K562 (cell line): ENCODE results near the gene ACY1. TPM values are rescaled to one million over a fixed set of nuclear protein-coding genes. Genes with fewer than 3 reads are reported as not detected.
A peak's percentile ranks its signal among the peaks of the same experiment; 100 is the strongest.

Experiments
- ATAC-seq: fragments of 200-7000 bp; cut with Tn5 transposase; 3 replicates; pipeline ENCODE4 v1.9.1; 2020; ENCODE audit warnings: moderate library complexity
- BruUV-seq: library from RNA; stranded (reverse); fragments of 400-500 nt; replicated peaks from 2 replicates; lab custom pipeline; 2021; lab: Mats Ljungman, UMichigan
- CTCF ChIA-PET: fragments of 300-600 bp; formaldehyde crosslinking; extraction: SDS; loops from one replicate; lab custom pipeline; 2021; ENCODE audit warnings: low intra/inter-chr PET ratio; lab: Yijun Ruan, JAX
- POLR2A ChIA-PET: fragments of 300-600, 350-650 bp; sonication (Branson Sonifier 250); formaldehyde crosslinking; extraction: SDS; loops from one replicate; lab custom pipeline; 2021; ENCODE audit warnings: antibody characterized with exemption, inconsistent platforms; lab: Yijun Ruan, JAX
- DNase-seq, 4 experiments: peaks; one replicate each; pipeline versions ENCODE4 v3.0.0 to v3.0.0-alpha.2; 2011 to 2018; ENCODE audit warnings: low spot score in 3 of 4, mixed read lengths in 3 of 4; ENCODE audit errors: extremely low read depth in 1 of 4
- FAIRE-seq: peaks from 2 replicates; lab custom pipeline; 2011; peaks lifted over from hg19 to GRCh38; lab: Jason Lieb, UNC
- H2AFZ ChIP-seq: 2 replicates; pipeline ENCODE4 v1.6.0; 2011; ENCODE audit warnings: low read depth, low read length, control low read depth, inconsistent platforms
- H3K27ac ChIP-seq: fragments of 200-600 bp; 3 replicates; pipeline ENCODE4 v1.8.0; 2011; ENCODE audit warnings: low read depth, mild to moderate bottlenecking, control low read depth, inconsistent platforms, low read length, moderate library complexity, mixed read lengths; ENCODE audit errors: extremely low read depth
- H3K27me3 ChIP-seq, 2 experiments: fragments of 300-600 bp in 1 of 2; 2 replicates in 1 of 2; 3 replicates in 1 of 2; pipeline versions ENCODE4 v1.6.0 to v1.8.0; 2011; ENCODE audit warnings: inconsistent platforms in 2 of 2, low read length in 2 of 2, mild to moderate bottlenecking in 1 of 2, mixed read lengths in 1 of 2, moderate library complexity in 1 of 2; ENCODE audit not compliant: control insufficient read depth in 2 of 2, insufficient read depth in 2 of 2
- H3K36me3 ChIP-seq: fragments of 300-600 bp; 3 replicates; pipeline ENCODE4 v1.8.0; 2011; ENCODE audit warnings: mild to moderate bottlenecking, low read length, inconsistent platforms; ENCODE audit not compliant: control insufficient read depth, insufficient read depth
- H3K4me1 ChIP-seq, 2 experiments: fragments of 200-600 bp in 1 of 2; replicated peaks in 1 of 2; 2 replicates in 1 of 2; 3 replicates in 1 of 2; pipeline versions ENCODE4 v1.5.1 to v1.8.0; 2011; ENCODE audit warnings: inconsistent platforms in 2 of 2, low read length in 2 of 2, mild to moderate bottlenecking in 1 of 2, mixed read lengths in 1 of 2, moderate library complexity in 1 of 2; ENCODE audit not compliant: control insufficient read depth in 2 of 2, insufficient read depth in 2 of 2
- H3K4me2 ChIP-seq: 2 replicates; pipeline ENCODE4 v1.6.1; 2011; ENCODE audit warnings: low read length, control low read depth, inconsistent platforms, mixed read lengths; ENCODE audit not compliant: insufficient read depth
- H3K4me3 ChIP-seq: fragments of 200-600 bp; sonication (generic), shearing (Covaris generic); 2 replicates; pipeline ENCODE4 v1.5.1; 2016; ENCODE audit warnings: control low read depth, inconsistent platforms
- H3K79me2 ChIP-seq: fragments of 200-600 bp; 3 replicates; pipeline ENCODE4 v1.8.0; 2011; ENCODE audit warnings: low read length, inconsistent platforms; ENCODE audit not compliant: control insufficient read depth, insufficient read depth
- H3K9ac ChIP-seq, 2 experiments: 2 replicates each; pipeline versions ENCODE4 v1.6.0 to v1.6.1; 2011; ENCODE audit warnings: low read depth in 2 of 2, low read length in 2 of 2, control low read depth in 1 of 2, inconsistent platforms in 1 of 2, mild to moderate bottlenecking in 1 of 2, mixed read lengths in 1 of 2; ENCODE audit not compliant: insufficient read depth in 1 of 2
- H3K9me1 ChIP-seq: one replicate; pipeline ENCODE4 v1.6.0; 2011; ENCODE audit warnings: inconsistent platforms, mild to moderate bottlenecking, low read length, moderate library complexity; ENCODE audit not compliant: control insufficient read depth, insufficient read depth
- H3K9me3 ChIP-seq: replicated peaks from 2 replicates; pipeline ENCODE4 v1.5.1; 2011; ENCODE audit warnings: low read depth, low read length, inconsistent platforms; ENCODE audit not compliant: control insufficient read depth, insufficient read depth
- H4K20me1 ChIP-seq: replicated peaks from 2 replicates; pipeline ENCODE4 v1.6.1; 2011; ENCODE audit warnings: low read length, inconsistent platforms, mixed read lengths; ENCODE audit not compliant: control insufficient read depth, insufficient read depth
- HMG20A ChIP-seq: fragments of 450-650 bp; formaldehyde crosslinking; conservative IDR thresholded peaks from 2 replicates; pipeline ENCODE4 v1.4.0; 2020; ENCODE audit warnings: mild to moderate bottlenecking, mixed read lengths
- POLR2B ChIP-seq: fragments of 450-650 bp; IDR thresholded peaks from 2 replicates; pipeline ENCODE4 v1.6.1; 2018; ENCODE audit warnings: low read depth; ENCODE audit not compliant: partially characterized antibody
- SIX5 ChIP-seq, 2 experiments: IDR thresholded peaks; 2 replicates each; pipeline ENCODE4 v1.6.1; 2011; ENCODE audit warnings: low read length in 2 of 2, borderline replicate concordance in 1 of 2, low read depth in 1 of 2, mild to moderate bottlenecking in 1 of 2, moderate library complexity in 1 of 2; ENCODE audit not compliant: insufficient read depth in 1 of 2
- SREBF2 ChIP-seq: sonication (generic); formaldehyde crosslinking; IDR thresholded peaks from 2 replicates; pipeline ENCODE4 v1.4.0; 2020; ENCODE audit warnings: mild to moderate bottlenecking, missing genetic modification reagents
- SRF ChIP-seq, 2 experiments: fragments of 250-450, 450-650 bp in 1 of 2; sonication (Bioruptor Pico) in 1 of 2; sonication (generic) in 1 of 2; formaldehyde crosslinking; IDR thresholded peaks; 2 replicates each; pipeline versions ENCODE4 v1.5.0 to v1.5.1; 2020 to 2022; ENCODE audit warnings: mild to moderate bottlenecking in 1 of 2, missing genetic modification reagents in 1 of 2
- TAL1 ChIP-seq: fragments of 450-650 bp; IDR thresholded peaks from 2 replicates; pipeline ENCODE4 v1.6.1; 2016; ENCODE audit warnings: mild to moderate bottlenecking
- ZNF3 ChIP-seq: fragments of 250-450 bp; sonication (Bioruptor Pico); IDR thresholded peaks from 2 replicates; pipeline ENCODE4 v1.5.0; 2021; ENCODE audit warnings: mild to moderate bottlenecking, moderate library complexity
- WGBS: fragments of 100-300 bp; shearing (Covaris generic); methylation state at CpG from one replicate; pipeline ENCODE4 v1.1.6; 2016; ENCODE audit warnings: low coverage, mixed read lengths; ENCODE audit not compliant: insufficient coverage; ENCODE audit errors: missing lambda C conversion rate; 5-methylcytosine and 5-hydroxymethylcytosine counted together
- in situ Hi-C: fragments of 300-500 bp; cut with MboI; formaldehyde crosslinking; loops from 4 replicates; pipeline ENCODE4 v1.15.0; 2018; ENCODE audit warnings: inconsistent platforms, mixed read lengths
- intact Hi-C: fragments of 100-400 bp; cut with micrococcal nuclease; formaldehyde crosslinking; loops from 2 replicates; pipeline ENCODE4 v1.14.2; 2022
- polyA plus RNA-seq, 8 experiments: library from polyadenylated mRNA; depleted of rRNA in 4 of 8; stranded (reverse) in 5 of 8; unstranded in 3 of 8; fragments of >200 nt; fragmentation: Nextera tagmentation in 2 of 8; fragmentation: Illumina TruSeq in 1 of 8; extraction: Ambion mirVana in 2 of 8; extraction: Trizol in 1 of 8; gene quantifications; 2 replicates each; pipeline versions ENCODE4 v1.2.1 to v1.2.3, GENCODE V29; 2011 to 2014; ENCODE audit warnings: inconsistent platforms in 1 of 8, missing spikeins in 1 of 8
- total RNA-seq, 7 experiments: library from RNA; depleted of rRNA in 6 of 7; stranded (reverse); fragments of >200 nt in 6 of 7; fragmentation: Illumina TruSeq in 2 of 7; extraction: Trizol in 2 of 7; gene quantifications; 2 replicates each; pipeline versions ENCODE4 v1.2.1 to v1.2.3, GENCODE V29; 2011 to 2021; ENCODE audit warnings: low replicate concordance in 1 of 7

The ACY1 gene
- total and polyA plus RNA-seq, 9 of the 15 experiments (the other 6 are each of a cell fraction or from before 2014, with no cell fraction given), result 70.7 to 195 (median 123) TPM

- H3K4me2 ChIP-seq, result no peak overlapping the region
- H3K27me3 ChIP-seq, result peaks cover 0 to 17% of the 10 kb centered on the region in 2 experiments; a peak in 2 of 5 replicates
- intact Hi-C loops, result no loop called here
- POLR2A ChIA-PET, result interaction anchor here (0.6 kb wide), 2 partner anchors 103 to 490 kb away, joined by 3 read pairs; no protein-coding TSS in a partner anchor
- H3K4me1 ChIP-seq, result peaks cover 2 to 53% of the 10 kb centered on the region in 2 experiments; a peak in 4 of 5 replicates
- H3K9ac ChIP-seq, result peak overlapping the region in 1 of 2 experiments; percentile 90; a peak in 1 of 4 replicates
- no TSS peak for BruUV-seq
- H3K4me3 ChIP-seq, result no peak overlapping the region
- in situ Hi-C loops, result no loop called here
- no peak overlapping the region for H2AFZ ChIP-seq
- no peak for DNase-seq
- 79% methylated on average over 2 of the region's 5 CpGs for WGBS
- H3K9me1 ChIP-seq, result peaks cover 3% of the 10 kb centered on the region
- peaks cover 9% of the 10 kb centered on the region; the same call in 2 of the 3 replicates for H3K79me2 ChIP-seq
- TF ChIP-seq SREBF2 (CRISPR knock-in tag) (no peak), SIX5 (IDR thresholded peaks at IDR 0.05; ENCODE audit: borderline replicate concordance in 1 of 2, insufficient read depth in 1 of 2, low read depth in 1 of 2, low read length in 2 of 2) (no peak), ZNF3 (no peak), POLR2B (no peak), TAL1 (no peak), HMG20A (CRISPR knock-in tag) (no peak), SRF (CRISPR knock-in tag; IDR thresholded peaks at IDR 0.05) (no peak)
- TF ChIP-seq, all 486 proteins: peak for 0
- Histone ChIP-seq H3K27ac (no peak overlapping the region), H4K20me1 (0 out of 2 replicates have a peak, but pooled peaks cover 10% of the 10 kb centered on the region), H3K9me3 (no peaks in the 10 kb centered on the region), H3K36me3 (peaks cover 31% of the 10 kb centered on the region; the same call in 1 of the 3 replicates)
- ATAC-seq, result no peak
- no peak for FAIRE-seq
- CTCF ChIA-PET, result no interaction called here
Measured at GRCh38 chr3:51966486-51966885, 16.8 kb upstream of the ACY1 start.
